A673 (cell line): Measurements from ENCODE around the gene PCBP3. TPM values are rescaled to one million over a fixed set of nuclear protein-coding genes. Genes with fewer than 3 reads are reported as not detected.

Source experiments
- BruUV-seq: library from RNA; stranded (reverse); fragments of 400-500 nt; replicated peaks from 2 replicates; lab custom pipeline; 2021; lab: Mats Ljungman, UMichigan
- CTCF ChIA-PET: fragments of 300-600 bp; sonication (Branson Sonifier 250); formaldehyde crosslinking; loops from one replicate; lab custom pipeline; 2022; ENCODE audit warnings: antibody characterized with exemption; lab: Charles Lee
- POLR2A ChIA-PET: fragments of 300-600 bp; sonication (Branson Sonifier 250); formaldehyde crosslinking; loops from one replicate; lab custom pipeline; 2022; ENCODE audit warnings: antibody characterized with exemption; ENCODE audit not compliant: low non-redundant PET; lab: Charles Lee
- DNase-seq: peaks from one replicate; pipeline ENCODE4 v3.0.0-alpha.2; 2015; ENCODE audit warnings: low spot score
- H3K27ac ChIP-seq: fragments of 200-600 bp; sonication (generic); 2 replicates; pipeline ENCODE4 v1.5.1; 2016; ENCODE audit warnings: mixed run types, low read depth, mild to moderate bottlenecking, mixed read lengths, antibody characterized with exemption, low read length; ENCODE audit not compliant: poor library complexity, severe bottlenecking
- H3K27me3 ChIP-seq: fragments of 200-600 bp; sonication (generic); replicated peaks from 2 replicates; pipeline ENCODE4 v1.6.1; 2017; ENCODE audit warnings: mixed run types, low read depth, mild to moderate bottlenecking, mixed read lengths, antibody characterized with exemption, low read length; ENCODE audit not compliant: insufficient read depth, poor library complexity
- H3K36me3 ChIP-seq: fragments of 200-600 bp; sonication (generic); 2 replicates; pipeline ENCODE4 v1.6.1; 2016; ENCODE audit warnings: mixed run types, mild to moderate bottlenecking, mixed read lengths, antibody characterized with exemption, low read length; ENCODE audit not compliant: insufficient read depth, poor library complexity, severe bottlenecking
- H3K4me1 ChIP-seq: fragments of 200-600 bp; sonication (generic); 2 replicates; pipeline ENCODE4 v1.6.1; 2017; ENCODE audit warnings: mixed run types, mild to moderate bottlenecking, mixed read lengths, antibody characterized with exemption, low read length; ENCODE audit not compliant: insufficient read depth, poor library complexity, severe bottlenecking
- H3K4me3 ChIP-seq: fragments of 200-600 bp; sonication (generic); 2 replicates; pipeline ENCODE4 v1.5.1; 2016; ENCODE audit warnings: low read depth, mixed run types, mild to moderate bottlenecking, mixed read lengths, low read length; ENCODE audit not compliant: poor library complexity, severe bottlenecking
- H3K9me3 ChIP-seq: fragments of 200-600 bp; sonication (generic); 2 replicates; pipeline ENCODE4 v1.6.1; 2016; ENCODE audit warnings: mixed run types, low read depth, mild to moderate bottlenecking, mixed read lengths, antibody characterized with exemption, low read length; ENCODE audit not compliant: poor library complexity, severe bottlenecking
- CTCF ChIP-seq: fragments of 300-800, 200-600 bp; sonication (generic); conservative IDR thresholded peaks from 2 replicates; pipeline ENCODE4 v1.5.1; 2017; ENCODE audit warnings: low read depth, mild to moderate bottlenecking, antibody characterized with exemption, low read length, moderate library complexity, mixed read lengths
- EZH2 ChIP-seq: fragments of 200-600 bp; sonication (generic); IDR thresholded peaks from 2 replicates; pipeline ENCODE4 v1.6.1; 2017; ENCODE audit warnings: borderline replicate concordance, low read depth, mild to moderate bottlenecking, mixed read lengths, antibody characterized with exemption, low read length; ENCODE audit not compliant: poor library complexity, severe bottlenecking
- intact Hi-C: fragments of 100-400 bp; cut with micrococcal nuclease; formaldehyde crosslinking; loops from one replicate; pipeline ENCODE4 v1.10.0; 2022; ENCODE audit not compliant: unreplicated experiment
- total RNA-seq: library from RNA; stranded (reverse); gene quantifications from 2 replicates; pipeline ENCODE4 v1.2.3, GENCODE V29; 2021

The PCBP3 gene
- total RNA-seq, 1 experiment from 2014 or later = 25.6 TPM

GRCh38 chr21:45954921-45955320 lies 311.4 kb downstream of the PCBP3 start:
- TF ChIP-seq EZH2 (no peak), CTCF (no peak)
- intact Hi-C loops = no loop called here
- Histone ChIP-seq H3K27ac (no peak overlapping the region), H3K36me3 (no peaks in the 10 kb centered on the region), H3K4me3 (no peak overlapping the region), H3K4me1 (peaks cover 17% of the 10 kb centered on the region), H3K27me3 (no peaks in the 10 kb centered on the region), H3K9me3 (no peaks in the 10 kb centered on the region)
- no peak for DNase-seq
- CTCF ChIA-PET = interaction anchor here (0.6 kb wide), 1 partner anchor 32 kb away, joined by 4 read pairs; no protein-coding TSS in a partner anchor
- POLR2A ChIA-PET = no interaction called here
- no TSS peak for BruUV-seq

- Histone ChIP-seq H3K4me3 (no peak overlapping the region), H3K9me3 (no peaks in the 10 kb centered on the region), H3K36me3 (no peaks in the 10 kb centered on the region), H3K27me3 (no peaks in the 10 kb centered on the region), H3K4me1 (no peaks in the 10 kb centered on the region), H3K27ac (no peak overlapping the region)
- no TSS peak for BruUV-seq
- TF ChIP-seq CTCF (no peak), EZH2 (no peak)
- POLR2A ChIA-PET = no interaction called here
- intact Hi-C loops = no loop called here
- DNase-seq = no peak
- CTCF ChIA-PET = no interaction called here
Observed at GRCh38 chr21:45957551-45957950, 314.0 kb downstream of the PCBP3 start.

- ChIA-PET POLR2A (no interaction called here), CTCF (no interaction called here)
- no peaks in the 10 kb centered on the region for H3K4me1 ChIP-seq
- DNase-seq = no peak
- TF ChIP-seq CTCF = no peak
- no peak for TF ChIP-seq EZH2
- H3K36me3 ChIP-seq = no peaks in the 10 kb centered on the region
- intact Hi-C loops = no loop called here
- BruUV-seq = no TSS peak
- H3K27me3 ChIP-seq = no peaks in the 10 kb centered on the region
- no peaks in the 10 kb centered on the region for H3K9me3 ChIP-seq
- no peak overlapping the region for H3K27ac ChIP-seq
- H3K4me3 ChIP-seq = no peak overlapping the region
Observed at GRCh38 chr21:45957981-45958600, 314.6 kb downstream of the PCBP3 start.
